ENCODE measurements around the gene RALGAPA2. TPM values are rescaled to one million over a fixed set of nuclear protein-coding genes. Genes with fewer than 3 reads are reported as not detected.

RALGAPA2 gene
- total RNA-seq, 1 experiment from 2014 or later, result 18.2 TPM

GRCh38 chr20:20759132-20759531 lies 46.7 kb upstream of the RALGAPA2 start:
- no peak for DNase-seq (ENCODE audit: low spot score)
- POLR2A ChIA-PET, result no interaction called here
- Mint-ChIP-seq H3K36me3 (no peaks in the 10 kb centered on the region), H3K9me3 (peaks cover 15% of the 10 kb centered on the region), H3K4me3 (no peak overlapping the region), H3K27me3 (ENCODE audit: low read depth) (no peaks in the 10 kb centered on the region), H3K4me1 (no peaks in the 10 kb centered on the region), H3K27ac (no peak overlapping the region)
- TF ChIP-seq KAT7 (CRISPR knock-in tag; IDR thresholded peaks at IDR 0.05; ENCODE audit: borderline replicate concordance) (no peak), TP53 (CRISPR knock-in tag; IDR thresholded peaks at IDR 0.05) (no peak), ZNF317 (CRISPR knock-in tag; IDR thresholded peaks at IDR 0.05; ENCODE audit: borderline replicate concordance, low read depth) (no peak), ZMAT4 (CRISPR knock-in tag; IDR thresholded peaks at IDR 0.05) (no peak), ZNF512 (CRISPR knock-in tag; IDR thresholded peaks at IDR 0.05; ENCODE audit: borderline replicate concordance) (no peak), MYBL2 (CRISPR knock-in tag; IDR thresholded peaks at IDR 0.05) (no peak), ELF4 (CRISPR knock-in tag; IDR thresholded peaks at IDR 0.05; ENCODE audit: low read depth) (no peak), FOXP4 (CRISPR knock-in tag; IDR thresholded peaks at IDR 0.05) (no peak), ZBTB21 (CRISPR knock-in tag; IDR thresholded peaks at IDR 0.05; ENCODE audit: borderline replicate concordance) (no peak), MAX (CRISPR knock-in tag; IDR thresholded peaks at IDR 0.05) (no peak), GTF2I (CRISPR knock-in tag; conservative IDR thresholded peaks at IDR 0.05) (no peak), E2F4 (CRISPR knock-in tag; IDR thresholded peaks at IDR 0.05; ENCODE audit: borderline replicate concordance, low read depth) (no peak), ESRRA (CRISPR knock-in tag; IDR thresholded peaks at IDR 0.05; ENCODE audit: borderline replicate concordance) (no peak), TEAD4 (CRISPR knock-in tag; IDR thresholded peaks at IDR 0.05) (no peak), E2F5 (CRISPR knock-in tag; IDR thresholded peaks at IDR 0.05) (no peak), CDX4 (CRISPR knock-in tag; IDR thresholded peaks at IDR 0.05; ENCODE audit: borderline replicate concordance) (no peak), SMAD3 (CRISPR knock-in tag; IDR thresholded peaks at IDR 0.05; ENCODE audit: borderline replicate concordance) (no peak)
- no peak for ATAC-seq
- CTCF ChIA-PET, result no interaction called here

GRCh38 chr20:20755674-20756319 lies 43.4 kb upstream of the RALGAPA2 start:
- ChIA-PET POLR2A (no interaction called here), CTCF (no interaction called here)
- H3K4me1 Mint-ChIP-seq, result no peaks in the 10 kb centered on the region
- H3K27ac Mint-ChIP-seq, result no peak overlapping the region
- H3K36me3 Mint-ChIP-seq, result no peaks in the 10 kb centered on the region
- peaks cover 7% of the 10 kb centered on the region for H3K9me3 Mint-ChIP-seq
- DNase-seq (ENCODE audit: low spot score) (no peak), ATAC-seq (no peak)
- H3K27me3 Mint-ChIP-seq (ENCODE audit: low read depth), result no peaks in the 10 kb centered on the region
- H3K4me3 Mint-ChIP-seq, result no peak overlapping the region
- TF ChIP-seq NFATC4 (CRISPR knock-in tag; IDR thresholded peaks at IDR 0.05) (no peak), TP53 (CRISPR knock-in tag; IDR thresholded peaks at IDR 0.05) (no peak), PREB (CRISPR knock-in tag; IDR thresholded peaks at IDR 0.05; ENCODE audit: borderline replicate concordance) (no peak), HMGXB4 (CRISPR knock-in tag; IDR thresholded peaks at IDR 0.05) (no peak), ZMAT4 (CRISPR knock-in tag; IDR thresholded peaks at IDR 0.05) (no peak), TCF7 (CRISPR knock-in tag; IDR thresholded peaks at IDR 0.05; ENCODE audit: low read depth) (no peak), ERG (CRISPR knock-in tag; IDR thresholded peaks at IDR 0.05) (no peak)
